GM12878 (cell line): ENCODE data around the gene NAV3. TPM values are rescaled to one million over a fixed set of nuclear protein-coding genes. Genes with fewer than 3 reads are reported as not detected.

Source experiments
- ATAC-seq: fragments of 200-7000 bp; cut with Tn5 transposase; 3 replicates; pipeline ENCODE4 v1.9.1; 2020; ENCODE audit warnings: mild to moderate bottlenecking, moderate library complexity
- BruUV-seq: library from RNA; stranded (reverse); fragments of 400-500 nt; replicated peaks from 2 replicates; lab custom pipeline; 2021; lab: Mats Ljungman, UMichigan
- CTCF ChIA-PET: fragments of 300-600 bp; sonication (Branson Sonifier 250); formaldehyde crosslinking; extraction: SDS; loops from one replicate; lab custom pipeline; 2021; ENCODE audit warnings: inconsistent platforms; lab: Yijun Ruan, JAX
- POLR2A ChIA-PET: fragments of 350-600 bp; formaldehyde crosslinking; extraction: SDS; loops from one replicate; lab custom pipeline; 2021; ENCODE audit warnings: inconsistent platforms; lab: Charles Lee
- RAD21 ChIA-PET: fragments of 300-600 bp; sonication (Branson Sonifier 250); formaldehyde crosslinking; loops from one replicate; lab custom pipeline; 2023; ENCODE audit warnings: antibody characterized with exemption; ENCODE audit not compliant: unreplicated experiment; lab: Charles Lee
- SMC1A ChIA-PET: fragments of 300-600 bp; sonication (Branson Sonifier 250); formaldehyde crosslinking; loops from one replicate; lab custom pipeline; 2023; ENCODE audit not compliant: unreplicated experiment, uncharacterized antibody; lab: Charles Lee
- DNase-seq: peaks from one replicate; pipeline ENCODE4 v3.0.0-alpha.2; 2011; ENCODE audit warnings: low read depth, low spot score
- FAIRE-seq: peaks from 3 replicates; lab custom pipeline; 2011; peaks lifted over from hg19 to GRCh38; lab: Jason Lieb, UNC
- H2AFZ ChIP-seq: 2 replicates; pipeline ENCODE4 v1.6.0; 2011; ENCODE audit warnings: low read depth, low read length, control low read depth; ENCODE audit not compliant: control insufficient read depth
- H3K27ac ChIP-seq: 2 replicates; pipeline ENCODE4 v1.5.1; 2011; ENCODE audit warnings: control low read depth; ENCODE audit not compliant: control insufficient read depth, insufficient read depth
- H3K27me3 ChIP-seq, 2 experiments: replicated peaks in 1 of 2; 2 replicates each; pipeline versions ENCODE4 v1.6.0 to v1.6.1; 2011; ENCODE audit warnings: low read length in 1 of 2; ENCODE audit not compliant: control insufficient read depth in 2 of 2, insufficient read depth in 2 of 2
- H3K36me3 ChIP-seq, 2 experiments: 2 replicates each; pipeline ENCODE4 v1.5.1; 2011; ENCODE audit warnings: low read length in 1 of 2; ENCODE audit not compliant: control insufficient read depth in 2 of 2, insufficient read depth in 2 of 2
- H3K4me1 ChIP-seq: 2 replicates; pipeline ENCODE4 v1.6.1; 2011; ENCODE audit warnings: mild to moderate bottlenecking, low read length, moderate library complexity, mixed read lengths; ENCODE audit not compliant: control insufficient read depth, insufficient read depth
- H3K4me2 ChIP-seq: 2 replicates; pipeline ENCODE4 v1.6.0; 2011; ENCODE audit warnings: control low read depth; ENCODE audit not compliant: control insufficient read depth, insufficient read depth
- H3K4me3 ChIP-seq: fragments of 200-600 bp; sonication (generic); 2 replicates; pipeline ENCODE4 v1.5.1; 2016
- H3K79me2 ChIP-seq: 2 replicates; pipeline ENCODE4 v1.6.0; 2011; ENCODE audit warnings: low read length; ENCODE audit not compliant: control insufficient read depth, insufficient read depth
- H3K9ac ChIP-seq: 2 replicates; pipeline ENCODE4 v1.8.0; 2011; ENCODE audit warnings: low read length, control low read depth, mixed read lengths; ENCODE audit not compliant: control insufficient read depth, insufficient read depth
- H3K9me3 ChIP-seq: replicated peaks from 3 replicates; pipeline ENCODE4 v1.5.1; 2011; ENCODE audit warnings: mild to moderate bottlenecking, low read length; ENCODE audit not compliant: control insufficient read depth, insufficient read depth
- H4K20me1 ChIP-seq: 2 replicates; pipeline ENCODE4 v1.6.0; 2011; ENCODE audit not compliant: control insufficient read depth, insufficient read depth
- EED ChIP-seq: sonication (generic); IDR thresholded peaks from 2 replicates; pipeline ENCODE4 v1.6.1; 2016; ENCODE audit warnings: antibody characterized with exemption, low read depth
- FOXK2 ChIP-seq: fragments of 450-650 bp; IDR thresholded peaks from 2 replicates; pipeline ENCODE4 v1.6.1; 2017; ENCODE audit warnings: mild to moderate bottlenecking, moderate library complexity
- NR2C1 ChIP-seq: fragments of 450-650 bp; IDR thresholded peaks from 2 replicates; pipeline ENCODE4 v1.6.1; 2017; ENCODE audit warnings: antibody characterized with exemption, mild to moderate bottlenecking, moderate library complexity
- TCF12 ChIP-seq: IDR thresholded peaks from 2 replicates; pipeline ENCODE4 v1.6.1; 2011; ENCODE audit warnings: low read depth, mild to moderate bottlenecking, low read length
- ZNF622 ChIP-seq: fragments of 450-650 bp; IDR thresholded peaks from 2 replicates; pipeline ENCODE4 v1.6.1; 2017; ENCODE audit warnings: mild to moderate bottlenecking, inconsistent platforms
- in situ Hi-C: fragments of 300-500 bp; cut with MboI; formaldehyde crosslinking; loops from 9 replicates; pipeline ENCODE4 v1.14.3; 2018; ENCODE audit warnings: mixed read lengths
- intact Hi-C: fragments of 100-400 bp; cut with micrococcal nuclease; formaldehyde crosslinking; loops from one replicate; pipeline ENCODE4 v1.14.2; 2022; ENCODE audit not compliant: unreplicated experiment
- polyA plus RNA-seq, 11 experiments: library from polyadenylated mRNA; depleted of rRNA in 4 of 11; unstranded in 6 of 11; stranded (reverse) in 5 of 11; fragments of >200 nt; fragmentation: Nextera tagmentation in 4 of 11; fragmentation: Illumina TruSeq in 1 of 11; extraction: Ambion mirVana in 4 of 11; extraction: Trizol in 1 of 11; gene quantifications; 1 replicate in 1 of 11; 2 replicates in 10 of 11; pipeline versions ENCODE4 v1.2.1 to v1.2.3, GENCODE V29; 2011 to 2016; ENCODE audit warnings: inconsistent platforms in 2 of 11, missing spikeins in 2 of 11, low read depth in 1 of 11
- total RNA-seq, 4 experiments: library from RNA; depleted of rRNA in 3 of 4; stranded (reverse); fragments of >200 nt in 3 of 4; fragmentation: Illumina TruSeq in 1 of 4; extraction: Trizol in 1 of 4; gene quantifications; 2 replicates each; pipeline versions ENCODE4 v1.2.1 to v1.2.3, GENCODE V29; 2013 to 2021
- TF ChIP-seq, protein P1 (sequence below): IDR thresholded peaks from 2 replicates; pipeline ENCODE4 v1.6.1; 2011; ENCODE audit warnings: borderline replicate concordance, low read depth, mild to moderate bottlenecking, moderate library complexity, mixed read lengths, low read length; ENCODE audit not compliant: insufficient read depth; ENCODE audit errors: extremely low read length
- TF ChIP-seq, protein P2 (sequence below): IDR thresholded peaks from 2 replicates; pipeline ENCODE4 v1.6.1; 2011; ENCODE audit warnings: low read depth, mild to moderate bottlenecking, low read length, moderate library complexity, borderline replicate concordance; ENCODE audit errors: extremely low read depth
- TF ChIP-seq, protein P3 (sequence below): fragments of 450-650 bp; IDR thresholded peaks from 2 replicates; pipeline ENCODE4 v1.6.1; 2017; ENCODE audit warnings: mild to moderate bottlenecking, moderate library complexity
- TF ChIP-seq, protein P4 (sequence below): fragments of 150-350 bp; IDR thresholded peaks from 2 replicates; pipeline ENCODE4 v1.6.1; 2016; ENCODE audit warnings: low read depth, low read length
- TF ChIP-seq, protein P5 (sequence below): fragments of 450-650 bp; IDR thresholded peaks from 2 replicates; pipeline ENCODE4 v1.6.1; 2017; ENCODE audit warnings: antibody characterized with exemption, mild to moderate bottlenecking, moderate library complexity
- TF ChIP-seq, protein P6 (sequence below): fragments of 450-650 bp; IDR thresholded peaks from 2 replicates; pipeline ENCODE4 v1.6.1; 2014; ENCODE audit warnings: mild to moderate bottlenecking

NAV3 gene
- total and polyA plus RNA-seq, 10 of the 15 experiments (the other 5 are each of a cell fraction or from before 2014, with no cell fraction given): 0.05 to 0.51 (median 0.22) TPM; not detected in 1

DNA sequence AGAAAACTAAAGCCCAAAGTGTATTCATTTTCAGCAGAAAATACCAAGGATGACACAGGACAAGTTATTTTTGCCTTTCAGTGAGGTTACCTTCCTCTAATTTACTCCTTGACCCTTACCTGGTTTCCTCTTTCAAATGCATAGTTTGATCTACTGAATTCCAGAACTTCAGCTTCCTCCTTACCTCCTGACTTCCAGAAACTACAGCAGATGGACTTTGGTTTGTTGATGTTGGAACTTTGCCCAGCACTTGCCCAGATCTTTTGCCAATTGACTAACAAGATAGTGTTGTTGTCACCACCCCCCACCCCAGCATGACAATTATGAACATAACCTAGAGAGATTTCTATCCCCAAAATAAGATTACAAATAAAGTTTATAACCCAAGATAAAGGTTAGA is 63.2 kb downstream of the NAV3 start:
- DNase-seq: no peak
- H3K36me3 ChIP-seq: no peaks in the 10 kb centered on the region
- ChIA-PET RAD21 (no interaction called here), CTCF (interaction anchor here (2.4 kb wide), 1 partner anchor 31 kb away, joined by 8 read pairs; no protein-coding TSS in a partner anchor), SMC1A (interaction anchor here (0.8 to 1.5 kb wide), 3 partner anchors 18 to 81 kb away, joined by 3 to 5 read pairs (median 3); no protein-coding TSS in a partner anchor), POLR2A (no interaction called here)
- no TSS peak for BruUV-seq
- intact Hi-C loops (no loop called here), in situ Hi-C loops (no loop called here)
- H3K4me1 ChIP-seq: no peaks in the 10 kb centered on the region
- H2AFZ ChIP-seq: no peak overlapping the region
- no peak overlapping the region for H3K27ac ChIP-seq
- no peaks in the 10 kb centered on the region for H4K20me1 ChIP-seq
- no peak overlapping the region for H3K4me2 ChIP-seq
- H3K9ac ChIP-seq: no peak overlapping the region
- no peak for FAIRE-seq
- no peak overlapping the region for H3K4me3 ChIP-seq
- no peaks in the 10 kb centered on the region for H3K9me3 ChIP-seq
- H3K27me3 ChIP-seq: no peaks in the 10 kb centered on the region
- H3K79me2 ChIP-seq: no peaks in the 10 kb centered on the region
- no peak for ATAC-seq
- TF ChIP-seq ZNF622 (no peak), TCF12 (no peak), FOXK2 (no peak), NR2C1 (no peak), EED (no peak)
- TF ChIP-seq, protein P1, sequence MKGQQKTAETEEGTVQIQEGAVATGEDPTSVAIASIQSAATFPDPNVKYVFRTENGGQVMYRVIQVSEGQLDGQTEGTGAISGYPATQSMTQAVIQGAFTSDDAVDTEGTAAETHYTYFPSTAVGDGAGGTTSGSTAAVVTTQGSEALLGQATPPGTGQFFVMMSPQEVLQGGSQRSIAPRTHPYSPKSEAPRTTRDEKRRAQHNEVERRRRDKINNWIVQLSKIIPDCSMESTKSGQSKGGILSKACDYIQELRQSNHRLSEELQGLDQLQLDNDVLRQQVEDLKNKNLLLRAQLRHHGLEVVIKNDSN: no peak
- TF ChIP-seq, protein P2, sequence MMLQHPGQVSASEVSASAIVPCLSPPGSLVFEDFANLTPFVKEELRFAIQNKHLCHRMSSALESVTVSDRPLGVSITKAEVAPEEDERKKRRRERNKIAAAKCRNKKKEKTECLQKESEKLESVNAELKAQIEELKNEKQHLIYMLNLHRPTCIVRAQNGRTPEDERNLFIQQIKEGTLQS: no peak
- TF ChIP-seq, protein P3, sequence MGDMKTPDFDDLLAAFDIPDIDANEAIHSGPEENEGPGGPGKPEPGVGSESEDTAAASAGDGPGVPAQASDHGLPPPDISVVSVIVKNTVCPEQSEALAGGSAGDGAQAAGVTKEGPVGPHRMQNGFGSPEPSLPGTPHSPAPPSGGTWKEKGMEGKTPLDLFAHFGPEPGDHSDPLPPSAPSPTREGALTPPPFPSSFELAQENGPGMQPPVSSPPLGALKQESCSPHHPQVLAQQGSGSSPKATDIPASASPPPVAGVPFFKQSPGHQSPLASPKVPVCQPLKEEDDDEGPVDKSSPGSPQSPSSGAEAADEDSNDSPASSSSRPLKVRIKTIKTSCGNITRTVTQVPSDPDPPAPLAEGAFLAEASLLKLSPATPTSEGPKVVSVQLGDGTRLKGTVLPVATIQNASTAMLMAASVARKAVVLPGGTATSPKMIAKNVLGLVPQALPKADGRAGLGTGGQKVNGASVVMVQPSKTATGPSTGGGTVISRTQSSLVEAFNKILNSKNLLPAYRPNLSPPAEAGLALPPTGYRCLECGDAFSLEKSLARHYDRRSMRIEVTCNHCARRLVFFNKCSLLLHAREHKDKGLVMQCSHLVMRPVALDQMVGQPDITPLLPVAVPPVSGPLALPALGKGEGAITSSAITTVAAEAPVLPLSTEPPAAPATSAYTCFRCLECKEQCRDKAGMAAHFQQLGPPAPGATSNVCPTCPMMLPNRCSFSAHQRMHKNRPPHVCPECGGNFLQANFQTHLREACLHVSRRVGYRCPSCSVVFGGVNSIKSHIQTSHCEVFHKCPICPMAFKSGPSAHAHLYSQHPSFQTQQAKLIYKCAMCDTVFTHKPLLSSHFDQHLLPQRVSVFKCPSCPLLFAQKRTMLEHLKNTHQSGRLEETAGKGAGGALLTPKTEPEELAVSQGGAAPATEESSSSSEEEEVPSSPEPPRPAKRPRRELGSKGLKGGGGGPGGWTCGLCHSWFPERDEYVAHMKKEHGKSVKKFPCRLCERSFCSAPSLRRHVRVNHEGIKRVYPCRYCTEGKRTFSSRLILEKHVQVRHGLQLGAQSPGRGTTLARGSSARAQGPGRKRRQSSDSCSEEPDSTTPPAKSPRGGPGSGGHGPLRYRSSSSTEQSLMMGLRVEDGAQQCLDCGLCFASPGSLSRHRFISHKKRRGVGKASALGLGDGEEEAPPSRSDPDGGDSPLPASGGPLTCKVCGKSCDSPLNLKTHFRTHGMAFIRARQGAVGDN: no peak
- TF ChIP-seq, protein P4, sequence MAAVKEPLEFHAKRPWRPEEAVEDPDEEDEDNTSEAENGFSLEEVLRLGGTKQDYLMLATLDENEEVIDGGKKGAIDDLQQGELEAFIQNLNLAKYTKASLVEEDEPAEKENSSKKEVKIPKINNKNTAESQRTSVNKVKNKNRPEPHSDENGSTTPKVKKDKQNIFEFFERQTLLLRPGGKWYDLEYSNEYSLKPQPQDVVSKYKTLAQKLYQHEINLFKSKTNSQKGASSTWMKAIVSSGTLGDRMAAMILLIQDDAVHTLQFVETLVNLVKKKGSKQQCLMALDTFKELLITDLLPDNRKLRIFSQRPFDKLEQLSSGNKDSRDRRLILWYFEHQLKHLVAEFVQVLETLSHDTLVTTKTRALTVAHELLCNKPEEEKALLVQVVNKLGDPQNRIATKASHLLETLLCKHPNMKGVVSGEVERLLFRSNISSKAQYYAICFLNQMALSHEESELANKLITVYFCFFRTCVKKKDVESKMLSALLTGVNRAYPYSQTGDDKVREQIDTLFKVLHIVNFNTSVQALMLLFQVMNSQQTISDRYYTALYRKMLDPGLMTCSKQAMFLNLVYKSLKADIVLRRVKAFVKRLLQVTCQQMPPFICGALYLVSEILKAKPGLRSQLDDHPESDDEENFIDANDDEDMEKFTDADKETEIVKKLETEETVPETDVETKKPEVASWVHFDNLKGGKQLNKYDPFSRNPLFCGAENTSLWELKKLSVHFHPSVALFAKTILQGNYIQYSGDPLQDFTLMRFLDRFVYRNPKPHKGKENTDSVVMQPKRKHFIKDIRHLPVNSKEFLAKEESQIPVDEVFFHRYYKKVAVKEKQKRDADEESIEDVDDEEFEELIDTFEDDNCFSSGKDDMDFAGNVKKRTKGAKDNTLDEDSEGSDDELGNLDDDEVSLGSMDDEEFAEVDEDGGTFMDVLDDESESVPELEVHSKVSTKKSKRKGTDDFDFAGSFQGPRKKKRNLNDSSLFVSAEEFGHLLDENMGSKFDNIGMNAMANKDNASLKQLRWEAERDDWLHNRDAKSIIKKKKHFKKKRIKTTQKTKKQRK: no peak
- TF ChIP-seq, protein P5, sequence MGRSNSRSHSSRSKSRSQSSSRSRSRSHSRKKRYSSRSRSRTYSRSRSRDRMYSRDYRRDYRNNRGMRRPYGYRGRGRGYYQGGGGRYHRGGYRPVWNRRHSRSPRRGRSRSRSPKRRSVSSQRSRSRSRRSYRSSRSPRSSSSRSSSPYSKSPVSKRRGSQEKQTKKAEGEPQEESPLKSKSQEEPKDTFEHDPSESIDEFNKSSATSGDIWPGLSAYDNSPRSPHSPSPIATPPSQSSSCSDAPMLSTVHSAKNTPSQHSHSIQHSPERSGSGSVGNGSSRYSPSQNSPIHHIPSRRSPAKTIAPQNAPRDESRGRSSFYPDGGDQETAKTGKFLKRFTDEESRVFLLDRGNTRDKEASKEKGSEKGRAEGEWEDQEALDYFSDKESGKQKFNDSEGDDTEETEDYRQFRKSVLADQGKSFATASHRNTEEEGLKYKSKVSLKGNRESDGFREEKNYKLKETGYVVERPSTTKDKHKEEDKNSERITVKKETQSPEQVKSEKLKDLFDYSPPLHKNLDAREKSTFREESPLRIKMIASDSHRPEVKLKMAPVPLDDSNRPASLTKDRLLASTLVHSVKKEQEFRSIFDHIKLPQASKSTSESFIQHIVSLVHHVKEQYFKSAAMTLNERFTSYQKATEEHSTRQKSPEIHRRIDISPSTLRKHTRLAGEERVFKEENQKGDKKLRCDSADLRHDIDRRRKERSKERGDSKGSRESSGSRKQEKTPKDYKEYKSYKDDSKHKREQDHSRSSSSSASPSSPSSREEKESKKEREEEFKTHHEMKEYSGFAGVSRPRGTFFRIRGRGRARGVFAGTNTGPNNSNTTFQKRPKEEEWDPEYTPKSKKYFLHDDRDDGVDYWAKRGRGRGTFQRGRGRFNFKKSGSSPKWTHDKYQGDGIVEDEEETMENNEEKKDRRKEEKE: no peak
- TF ChIP-seq, protein P6, sequence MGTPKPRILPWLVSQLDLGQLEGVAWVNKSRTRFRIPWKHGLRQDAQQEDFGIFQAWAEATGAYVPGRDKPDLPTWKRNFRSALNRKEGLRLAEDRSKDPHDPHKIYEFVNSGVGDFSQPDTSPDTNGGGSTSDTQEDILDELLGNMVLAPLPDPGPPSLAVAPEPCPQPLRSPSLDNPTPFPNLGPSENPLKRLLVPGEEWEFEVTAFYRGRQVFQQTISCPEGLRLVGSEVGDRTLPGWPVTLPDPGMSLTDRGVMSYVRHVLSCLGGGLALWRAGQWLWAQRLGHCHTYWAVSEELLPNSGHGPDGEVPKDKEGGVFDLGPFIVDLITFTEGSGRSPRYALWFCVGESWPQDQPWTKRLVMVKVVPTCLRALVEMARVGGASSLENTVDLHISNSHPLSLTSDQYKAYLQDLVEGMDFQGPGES: no peak
